HepG2 (cell line): Measurements from ENCODE around the gene POP7. TPM values are rescaled to one million over a fixed set of nuclear protein-coding genes. Genes with fewer than 3 reads are reported as not detected.

Source experiments
- ATAC-seq: fragments of 200-7000 bp; cut with Tn5 transposase; 3 replicates; pipeline ENCODE4 v1.9.1; 2020; ENCODE audit warnings: mild to moderate bottlenecking, moderate library complexity
- BruUV-seq: library from RNA; stranded (reverse); fragments of 400-500 nt; replicated peaks from 2 replicates; lab custom pipeline; 2021; lab: Mats Ljungman, UMichigan
- CTCF ChIA-PET: fragments of 300-600 bp; formaldehyde crosslinking; extraction: SDS; loops from one replicate; lab custom pipeline; 2021; ENCODE audit warnings: low total read pairs, inconsistent platforms, low intra/inter-chr PET ratio; lab: Yijun Ruan, JAX
- POLR2A ChIA-PET: fragments of 350-600 bp; sonication (Branson Sonifier 250); formaldehyde crosslinking; loops from one replicate; lab custom pipeline; 2020; ENCODE audit warnings: antibody characterized with exemption, inconsistent platforms; lab: Yijun Ruan, JAX
- DNase-seq: peaks from one replicate; pipeline ENCODE4 v3.0.0-alpha.2; 2015; ENCODE audit warnings: low spot score
- FAIRE-seq: peaks from 3 replicates; lab custom pipeline; 2011; peaks lifted over from hg19 to GRCh38; lab: Jason Lieb, UNC
- H2AFZ ChIP-seq: one replicate; pipeline ENCODE4 v1.6.1; 2011; ENCODE audit warnings: low read length, inconsistent platforms
- H3K27ac ChIP-seq: fragments of 300-600 bp; 3 replicates; pipeline ENCODE4 v1.8.0; 2011; ENCODE audit warnings: mixed run types, mild to moderate bottlenecking, mixed read lengths, low read length, inconsistent platforms; ENCODE audit not compliant: insufficient read depth; ENCODE audit errors: extremely low read length
- H3K27me3 ChIP-seq, 2 experiments: fragments of 200-600 bp in 1 of 2; 2 replicates in 1 of 2; 3 replicates in 1 of 2; pipeline versions ENCODE4 v1.6.0 to v1.8.0; 2011; ENCODE audit warnings: low read length in 2 of 2, mild to moderate bottlenecking in 2 of 2, moderate library complexity in 2 of 2, inconsistent platforms in 1 of 2; ENCODE audit not compliant: insufficient read depth in 2 of 2, control insufficient read depth in 1 of 2
- H3K36me3 ChIP-seq, 2 experiments: fragments of 200-600 bp in 1 of 2; replicated peaks in 1 of 2; 2 replicates in 1 of 2; 3 replicates in 1 of 2; pipeline versions ENCODE4 v1.5.1 to v1.8.0; 2011; ENCODE audit warnings: low read length in 2 of 2, inconsistent platforms in 1 of 2; ENCODE audit not compliant: insufficient read depth in 2 of 2, control insufficient read depth in 1 of 2
- H3K4me1 ChIP-seq: 2 replicates; pipeline ENCODE4 v1.5.1; 2012; ENCODE audit warnings: low read length, inconsistent platforms; ENCODE audit not compliant: insufficient read depth
- H3K4me2 ChIP-seq: 2 replicates; pipeline ENCODE4 v1.6.0; 2011; ENCODE audit warnings: low read depth, low read length, inconsistent platforms
- H3K4me3 ChIP-seq, 3 experiments: fragments of 200-600 bp in 1 of 3; sonication (generic), shearing (Covaris generic) in 1 of 3; replicated peaks in 1 of 3; 2 replicates each; pipeline ENCODE4 v1.5.1; 2011 to 2016; ENCODE audit warnings: low read length in 3 of 3, inconsistent platforms in 2 of 3, low read depth in 2 of 3, mild to moderate bottlenecking in 2 of 3, control low read depth in 1 of 3, mixed read lengths in 1 of 3; ENCODE audit not compliant: insufficient read depth in 1 of 3
- H3K79me2 ChIP-seq: one replicate; pipeline ENCODE4 v1.6.1; 2011; ENCODE audit warnings: low read length, inconsistent platforms; ENCODE audit not compliant: insufficient read depth
- H3K9ac ChIP-seq: 2 replicates; pipeline ENCODE4 v1.6.0; 2011; ENCODE audit warnings: mild to moderate bottlenecking, low read depth, low read length, inconsistent platforms; ENCODE audit not compliant: insufficient read depth
- H3K9me3 ChIP-seq: 2 replicates; pipeline ENCODE4 v1.5.1; 2012; ENCODE audit warnings: mild to moderate bottlenecking, low read length
- H4K20me1 ChIP-seq: 2 replicates; pipeline ENCODE4 v1.6.0; 2011; ENCODE audit warnings: inconsistent platforms, mild to moderate bottlenecking, low read length, moderate library complexity; ENCODE audit not compliant: insufficient read depth
- ELF3 ChIP-seq: IDR thresholded peaks from 2 replicates; pipeline ENCODE4 v1.6.1; 2016; ENCODE audit warnings: missing genetic modification reagents, missing compliant biosample characterization
- FOXM1 ChIP-seq: sonication (generic); formaldehyde crosslinking; IDR thresholded peaks from 2 replicates; pipeline ENCODE4 v1.5.0; 2020; ENCODE audit warnings: missing genetic modification reagents
- MAFF ChIP-seq: IDR thresholded peaks from 2 replicates; pipeline ENCODE4 v1.6.1; 2011; ENCODE audit warnings: low read depth, low read length, improper control_type of control experiment
- MAFK ChIP-seq, 2 experiments: IDR thresholded peaks in 1 of 2; conservative IDR thresholded peaks in 1 of 2; 2 replicates each; pipeline ENCODE4 v1.6.1; 2011; ENCODE audit warnings: improper control_type of control experiment in 2 of 2, low read length in 2 of 2
- PTBP1 ChIP-seq: fragments of 200-400 bp; formaldehyde crosslinking; IDR thresholded peaks from 2 replicates; pipeline ENCODE4 v1.6.1; 2018; ENCODE audit warnings: low read length, low read depth; ENCODE audit not compliant: poor library complexity, severe bottlenecking
- TOPORS ChIP-seq: sonication (generic); formaldehyde crosslinking; IDR thresholded peaks from 2 replicates; pipeline ENCODE4 v1.8.0; 2023; ENCODE audit warnings: mild to moderate bottlenecking, missing genetic modification reagents
- ZFYVE20 ChIP-seq: sonication (generic); formaldehyde crosslinking; IDR thresholded peaks from 2 replicates; pipeline ENCODE4 v1.8.0; 2023; ENCODE audit warnings: low read depth, mild to moderate bottlenecking, moderate library complexity, missing genetic modification reagents, borderline replicate concordance
- ZNF549 ChIP-seq: sonication (generic); formaldehyde crosslinking; IDR thresholded peaks from 2 replicates; pipeline ENCODE4 v1.5.0; 2020; ENCODE audit warnings: missing genetic modification reagents
- ZNF598 ChIP-seq: sonication (generic); formaldehyde crosslinking; IDR thresholded peaks from 2 replicates; pipeline ENCODE4 v1.5.1; 2020; ENCODE audit warnings: mild to moderate bottlenecking, missing genetic modification reagents, borderline replicate concordance
- WGBS: methylation state at CpG from one replicate; pipeline ENCODE4 v1.1.6; 2017; ENCODE audit warnings: low lambda C conversion rate; 5-methylcytosine and 5-hydroxymethylcytosine counted together
- in situ Hi-C: cut with HindIII; loops from 2 replicates; pipeline ENCODE4 v1.10.0; 2017; ENCODE audit warnings: low pct_unique_long_range_greater_than_20kb; ENCODE audit not compliant: extremely low pct_ligation_motif_present
- intact Hi-C: fragments of 100-400 bp; cut with micrococcal nuclease; formaldehyde crosslinking; loops from one replicate; pipeline ENCODE4 v1.10.0; 2022; ENCODE audit not compliant: unreplicated experiment
- polyA plus RNA-seq, 8 experiments: library from polyadenylated mRNA; depleted of rRNA in 3 of 8; stranded (reverse) in 7 of 8; unstranded in 1 of 8; fragments of >200 nt; fragmentation: Illumina TruSeq in 4 of 8; extraction: Trizol in 4 of 8; gene quantifications; 2 replicates each; pipeline versions ENCODE4 v1.2.1 to v1.2.3, GENCODE V29; 2011 to 2016; ENCODE audit warnings: low read depth in 4 of 8, missing spikeins in 1 of 8, mixed read lengths in 1 of 8; ENCODE audit not compliant: insufficient read depth in 1 of 8
- total RNA-seq, 5 experiments: library from RNA; depleted of rRNA; stranded (reverse); fragments of >200 nt; fragmentation: Illumina TruSeq; extraction: Trizol; gene quantifications; 2 replicates each; pipeline ENCODE4 v1.2.3, GENCODE V29; 2016; ENCODE audit warnings: low read depth in 1 of 5
- TF ChIP-seq, protein P1 (sequence below): sonication (generic); formaldehyde crosslinking; IDR thresholded peaks from 2 replicates; pipeline ENCODE4 v1.4.0; 2020; ENCODE audit warnings: missing genetic modification reagents, mild to moderate bottlenecking, borderline replicate concordance
- TF ChIP-seq, protein P2 (sequence below): IDR thresholded peaks from 2 replicates; pipeline ENCODE4 v1.6.1; 2016; ENCODE audit warnings: missing compliant biosample characterization, missing genetic modification reagents, borderline replicate concordance

POP7 gene
- total and polyA plus RNA-seq, 2 of the 13 experiments (the other 11 are each of a cell fraction or from before 2014, with no cell fraction given), result 63.9 to 91.1 TPM

DNA sequence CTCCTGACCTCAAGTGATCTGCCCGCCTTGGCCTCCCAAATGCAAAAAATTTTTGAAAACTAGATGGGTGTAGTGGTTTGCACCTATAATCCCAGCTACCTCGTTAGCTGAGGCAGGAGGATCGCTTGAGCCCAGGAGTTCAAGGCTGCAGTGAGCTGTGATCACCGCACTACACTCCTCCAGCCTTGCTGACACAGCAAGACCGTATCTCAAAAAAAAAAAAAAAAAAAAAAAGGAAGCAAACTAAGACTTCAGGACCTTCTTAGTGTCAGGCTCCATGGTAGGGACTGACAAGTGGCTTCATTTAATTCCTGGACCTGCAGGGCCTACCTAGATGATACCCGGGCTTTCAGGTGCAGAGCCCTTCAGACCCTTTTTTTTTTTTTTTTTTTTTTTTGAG, 2.5 kb downstream of the POP7 start:
- no peaks in the 10 kb centered on the region for H3K27me3 ChIP-seq
- H3K9me3 ChIP-seq, result no peaks in the 10 kb centered on the region
- no peak overlapping the region for H3K9ac ChIP-seq
- no peak overlapping the region for H2AFZ ChIP-seq
- H3K27ac ChIP-seq, result no peak overlapping the region
- DNase-seq (no peak), FAIRE-seq (no peak), ATAC-seq (no peak)
- CTCF ChIA-PET, result no interaction called here
- BruUV-seq, result no TSS peak
- H3K4me2 ChIP-seq, result 0 out of 2 replicates have a peak overlapping the region, but pooled peaks have one; percentile 83
- 96% methylated on average over 6 of the region's 6 CpGs for WGBS
- no peak overlapping the region for H3K4me3 ChIP-seq
- POLR2A ChIA-PET, result interaction anchor here (0.6 to 4.6 kb wide), 3 partner anchors 9 to 167 kb away, joined by 4 to 59 read pairs (median 5); partner anchors contain the start of genes EPO and SRRT
- no peaks in the 10 kb centered on the region for H3K36me3 ChIP-seq
- in situ Hi-C loops, result loop anchor here (10.0 kb wide), 1 partner anchor 146 kb away; the partner anchor contains the start of gene SLC12A9
- H3K4me1 ChIP-seq, result peaks cover 30% of the 10 kb centered on the region
- H4K20me1 ChIP-seq, result no peaks in the 10 kb centered on the region
- TF ChIP-seq, protein P1, sequence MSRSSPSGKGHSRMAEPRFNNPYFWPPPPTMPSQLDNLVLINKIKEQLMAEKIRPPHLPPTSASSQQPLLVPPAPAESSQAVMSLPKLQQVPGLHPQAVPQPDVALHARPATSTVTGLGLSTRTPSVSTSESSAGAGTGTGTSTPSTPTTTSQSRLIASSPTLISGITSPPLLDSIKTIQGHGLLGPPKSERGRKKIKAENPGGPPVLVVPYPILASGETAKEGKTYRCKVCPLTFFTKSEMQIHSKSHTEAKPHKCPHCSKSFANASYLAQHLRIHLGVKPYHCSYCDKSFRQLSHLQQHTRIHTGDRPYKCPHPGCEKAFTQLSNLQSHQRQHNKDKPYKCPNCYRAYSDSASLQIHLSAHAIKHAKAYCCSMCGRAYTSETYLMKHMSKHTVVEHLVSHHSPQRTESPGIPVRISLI (CRISPR knock-in tag), result 0 out of 2 replicates have a peak, but pooled peaks have one; percentile 21
- no peak for TF ChIP-seq ZNF549 (CRISPR knock-in tag)
- TF ChIP-seq ZNF598 (CRISPR knock-in tag), result no peak
- peak; percentile 32 to 51; a peak in 2 of 4 replicates for TF ChIP-seq MAFK (conservative IDR thresholded peaks at IDR 0.05 in 1 of 2, IDR thresholded peaks at IDR 0.05 in 1 of 2; ENCODE audit: low read length in 2 of 2)
- no peak for TF ChIP-seq TOPORS (CRISPR knock-in tag)
- TF ChIP-seq, protein P2, sequence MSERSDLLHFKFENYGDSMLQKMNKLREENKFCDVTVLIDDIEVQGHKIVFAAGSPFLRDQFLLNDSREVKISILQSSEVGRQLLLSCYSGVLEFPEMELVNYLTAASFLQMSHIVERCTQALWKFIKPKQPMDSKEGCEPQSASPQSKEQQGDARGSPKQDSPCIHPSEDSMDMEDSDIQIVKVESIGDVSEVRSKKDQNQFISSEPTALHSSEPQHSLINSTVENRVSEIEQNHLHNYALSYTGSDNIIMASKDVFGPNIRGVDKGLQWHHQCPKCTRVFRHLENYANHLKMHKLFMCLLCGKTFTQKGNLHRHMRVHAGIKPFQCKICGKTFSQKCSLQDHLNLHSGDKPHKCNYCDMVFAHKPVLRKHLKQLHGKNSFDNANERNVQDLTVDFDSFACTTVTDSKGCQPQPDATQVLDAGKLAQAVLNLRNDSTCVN (CRISPR knock-in tag), result no peak
- no peak for TF ChIP-seq FOXM1
- TF ChIP-seq ZFYVE20 (CRISPR knock-in tag), result no peak
- TF ChIP-seq ELF3 (CRISPR knock-in tag), result no peak
- no peak for TF ChIP-seq PTBP1
- TF ChIP-seq MAFF, result peak; percentile 40
- H3K79me2 ChIP-seq, result peaks cover 18% of the 10 kb centered on the region
- intact Hi-C loops, result no loop called here
